ENCODE results near the gene C3orf52. TPM values are rescaled to one million over a fixed set of nuclear protein-coding genes. Genes with fewer than 3 reads are reported as not detected.

C3orf52 gene
- total RNA-seq, 1 donor from 2014 or later, result 1.4 TPM

GRCh38 chr3:112143251-112143650 lies 57.1 kb downstream of the C3orf52 start:
- no peak overlapping the region for H3K27ac Mint-ChIP-seq (ENCODE audit: unreplicated experiment)
- H3K9me3 Mint-ChIP-seq (ENCODE audit: unreplicated experiment), result no peaks in the 10 kb centered on the region
- H3K27me3 Mint-ChIP-seq (ENCODE audit: unreplicated experiment), result no peaks in the 10 kb centered on the region
- no peak for TF ChIP-seq CTCF (IDR thresholded peaks at IDR 0.05; ENCODE audit: partially characterized antibody, unreplicated experiment)
- no peaks in the 10 kb centered on the region for H3K4me1 Mint-ChIP-seq (ENCODE audit: low read depth, unreplicated experiment)
- H3K36me3 Mint-ChIP-seq (ENCODE audit: unreplicated experiment), result peaks cover 7% of the 10 kb centered on the region
- H3K4me3 Mint-ChIP-seq (ENCODE audit: unreplicated experiment), result no peak overlapping the region
- DNase-seq, result no peak

- H3K4me1 Mint-ChIP-seq (ENCODE audit: low read depth, unreplicated experiment), result no peaks in the 10 kb centered on the region
- no peaks in the 10 kb centered on the region for H3K27me3 Mint-ChIP-seq (ENCODE audit: unreplicated experiment)
- H3K9me3 Mint-ChIP-seq (ENCODE audit: unreplicated experiment), result no peaks in the 10 kb centered on the region
- DNase-seq, result no peak
- no peak overlapping the region for H3K4me3 Mint-ChIP-seq (ENCODE audit: unreplicated experiment)
- peaks cover 7% of the 10 kb centered on the region for H3K36me3 Mint-ChIP-seq (ENCODE audit: unreplicated experiment)
- TF ChIP-seq CTCF (IDR thresholded peaks at IDR 0.05; ENCODE audit: partially characterized antibody, unreplicated experiment), result no peak
- H3K27ac Mint-ChIP-seq (ENCODE audit: unreplicated experiment), result no peak overlapping the region
Observed at GRCh38 chr3:112143689-112144088, 57.5 kb downstream of the C3orf52 start.

- Mint-ChIP-seq H3K4me1 (ENCODE audit: low read depth, unreplicated experiment) (no peaks in the 10 kb centered on the region), H3K4me3 (ENCODE audit: unreplicated experiment) (no peak overlapping the region), H3K27me3 (ENCODE audit: unreplicated experiment) (no peaks in the 10 kb centered on the region), H3K27ac (ENCODE audit: unreplicated experiment) (no peak overlapping the region), H3K36me3 (ENCODE audit: unreplicated experiment) (peaks cover 7% of the 10 kb centered on the region), H3K9me3 (ENCODE audit: unreplicated experiment) (no peaks in the 10 kb centered on the region)
- no peak for TF ChIP-seq CTCF (IDR thresholded peaks at IDR 0.05; ENCODE audit: partially characterized antibody, unreplicated experiment)
- no peak for DNase-seq
Observed at GRCh38 chr3:112149136-112149535, 62.9 kb downstream of the C3orf52 start.

GRCh38 chr3:112167758-112168157 lies 81.6 kb downstream of the C3orf52 start:
- no peak for DNase-seq
- H3K36me3 Mint-ChIP-seq (ENCODE audit: unreplicated experiment), result no peaks in the 10 kb centered on the region
- TF ChIP-seq CTCF (IDR thresholded peaks at IDR 0.05; ENCODE audit: partially characterized antibody, unreplicated experiment), result no peak
- no peaks in the 10 kb centered on the region for H3K9me3 Mint-ChIP-seq (ENCODE audit: unreplicated experiment)
- H3K27me3 Mint-ChIP-seq (ENCODE audit: unreplicated experiment), result peaks cover 2% of the 10 kb centered on the region
- H3K27ac Mint-ChIP-seq (ENCODE audit: unreplicated experiment), result no peak overlapping the region
- peaks cover 5% of the 10 kb centered on the region for H3K4me1 Mint-ChIP-seq (ENCODE audit: low read depth, unreplicated experiment)
- H3K4me3 Mint-ChIP-seq (ENCODE audit: unreplicated experiment), result no peak overlapping the region

Small RNA genes lying within 50 kb of the gene (microRNA-seq; reads per million reads assigned to microRNA genes)
- gene MIR567 (ENCODE audit: unreplicated experiment), result not detected

Other genes starting within 250 kb of the C3orf52 start
- gene PHLDB2, start 227.1 kb upstream of the C3orf52 start, total RNA-seq (ENCODE audit: unreplicated experiment), result 18.7 TPM
- gene ABHD10, start 107.4 kb upstream of the C3orf52 start, total RNA-seq (ENCODE audit: unreplicated experiment), result 35.9 TPM
- gene TAGLN3, start 87.5 kb upstream of the C3orf52 start, total RNA-seq (ENCODE audit: unreplicated experiment), result 819 TPM
- gene TMPRSS7, start 51.7 kb upstream of the C3orf52 start, total RNA-seq (ENCODE audit: unreplicated experiment), result not detected
- gene GCSAM, start 46.9 kb downstream of the C3orf52 start, total RNA-seq (ENCODE audit: unreplicated experiment), result not detected
- not detected for gene SLC9C1, start 207.8 kb downstream of the C3orf52 start, total RNA-seq (ENCODE audit: unreplicated experiment)
- 67.9 TPM for gene CD200, start 246.8 kb downstream of the C3orf52 start, total RNA-seq (ENCODE audit: unreplicated experiment)

All from glutamatergic neuron (in vitro differentiated cells).